ENCODE measurements around the gene LNX1. TPM values are rescaled to one million over a fixed set of nuclear protein-coding genes. Genes with fewer than 3 reads are reported as not detected.

Gene LNX1
- polyA plus RNA-seq, 3 donors: 0.09 to 0.13 TPM; not detected in 1

DNA sequence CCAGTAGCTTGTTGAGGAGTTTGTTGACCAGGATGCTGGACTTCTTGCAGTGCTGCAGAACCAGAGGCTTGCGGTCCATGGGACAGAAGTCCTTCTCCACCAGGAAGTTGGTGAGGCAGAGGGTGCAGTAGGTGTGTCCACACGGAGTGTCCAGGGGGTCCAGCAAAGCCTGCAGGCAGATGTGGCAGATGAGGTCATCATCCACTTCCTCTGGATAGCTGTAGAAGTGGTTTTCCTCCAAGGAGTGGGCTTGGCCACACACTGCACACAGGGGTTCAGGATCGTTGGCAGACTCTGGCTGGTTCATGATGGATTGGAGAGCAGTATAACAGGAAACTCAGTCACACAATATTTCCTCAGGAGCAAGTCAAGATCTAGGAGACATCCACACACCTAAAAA, 17.6 kb downstream of the LNX1 start:
- no peak overlapping the region for H3K4me3 Mint-ChIP-seq
- H3K27me3 Mint-ChIP-seq (ENCODE audit: low read depth in 3 of 3): peaks cover 0 to 2% (median 1%) of the 10 kb centered on the region in 3 donors
- H3K36me3 Mint-ChIP-seq: no peaks in the 10 kb centered on the region
- Histone ChIP-seq H3K27me3 (ENCODE audit: control insufficient read depth in 2 of 2, insufficient read depth in 2 of 2, low read length in 2 of 2) (no peaks in the 10 kb centered on the region), H3K9me3 (replicated peaks in 1 of 2; ENCODE audit: control insufficient read depth in 1 of 2, insufficient read depth in 1 of 2, low read length in 2 of 2) (no peaks in the 10 kb centered on the region), H3K4me2 (replicated peaks; ENCODE audit: extremely low read depth, low read length, poor library complexity, severe bottlenecking) (no peak overlapping the region), H2AFZ (ENCODE audit: insufficient read depth, low read depth, low read length, poor library complexity, severe bottlenecking) (no peak overlapping the region), H3K4me1 (ENCODE audit: control insufficient read depth in 1 of 2, insufficient read depth in 2 of 2, low read length in 2 of 2) (no peaks in the 10 kb centered on the region), H3K79me2 (ENCODE audit: insufficient read depth, low read length) (no peaks in the 10 kb centered on the region), H4K20me1 (ENCODE audit: insufficient read depth, low read length) (no peaks in the 10 kb centered on the region), H3K36me3 (replicated peaks in 1 of 2; ENCODE audit: control insufficient read depth in 1 of 2, insufficient read depth in 2 of 2, low read length in 2 of 2) (no peaks in the 10 kb centered on the region), H3K9ac (ENCODE audit: insufficient read depth, low read length, poor library complexity, severe bottlenecking) (no peak overlapping the region), H3K27ac (ENCODE audit: low read depth in 1 of 2, low read length in 2 of 2) (no peak overlapping the region), H3K4me3 (replicated peaks in 1 of 3; ENCODE audit: low read depth in 2 of 3, low read length in 3 of 3) (no peak overlapping the region)
- H3K9me3 Mint-ChIP-seq: peaks cover 0 to 1% (median 0%) of the 10 kb centered on the region in 7 donors
- no peak overlapping the region for H3K27ac Mint-ChIP-seq
- no peaks in the 10 kb centered on the region for H3K4me1 Mint-ChIP-seq
- DNase-seq: no peak
- WGBS (ENCODE audit: insufficient coverage): 65% methylated on average over 2 of the region's 3 CpGs
- intact Hi-C loops (cut with micrococcal nuclease): no loop called here
- TF ChIP-seq, protein P1, sequence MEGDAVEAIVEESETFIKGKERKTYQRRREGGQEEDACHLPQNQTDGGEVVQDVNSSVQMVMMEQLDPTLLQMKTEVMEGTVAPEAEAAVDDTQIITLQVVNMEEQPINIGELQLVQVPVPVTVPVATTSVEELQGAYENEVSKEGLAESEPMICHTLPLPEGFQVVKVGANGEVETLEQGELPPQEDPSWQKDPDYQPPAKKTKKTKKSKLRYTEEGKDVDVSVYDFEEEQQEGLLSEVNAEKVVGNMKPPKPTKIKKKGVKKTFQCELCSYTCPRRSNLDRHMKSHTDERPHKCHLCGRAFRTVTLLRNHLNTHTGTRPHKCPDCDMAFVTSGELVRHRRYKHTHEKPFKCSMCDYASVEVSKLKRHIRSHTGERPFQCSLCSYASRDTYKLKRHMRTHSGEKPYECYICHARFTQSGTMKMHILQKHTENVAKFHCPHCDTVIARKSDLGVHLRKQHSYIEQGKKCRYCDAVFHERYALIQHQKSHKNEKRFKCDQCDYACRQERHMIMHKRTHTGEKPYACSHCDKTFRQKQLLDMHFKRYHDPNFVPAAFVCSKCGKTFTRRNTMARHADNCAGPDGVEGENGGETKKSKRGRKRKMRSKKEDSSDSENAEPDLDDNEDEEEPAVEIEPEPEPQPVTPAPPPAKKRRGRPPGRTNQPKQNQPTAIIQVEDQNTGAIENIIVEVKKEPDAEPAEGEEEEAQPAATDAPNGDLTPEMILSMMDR (IDR thresholded peaks at IDR 0.05): no peak

DNA sequence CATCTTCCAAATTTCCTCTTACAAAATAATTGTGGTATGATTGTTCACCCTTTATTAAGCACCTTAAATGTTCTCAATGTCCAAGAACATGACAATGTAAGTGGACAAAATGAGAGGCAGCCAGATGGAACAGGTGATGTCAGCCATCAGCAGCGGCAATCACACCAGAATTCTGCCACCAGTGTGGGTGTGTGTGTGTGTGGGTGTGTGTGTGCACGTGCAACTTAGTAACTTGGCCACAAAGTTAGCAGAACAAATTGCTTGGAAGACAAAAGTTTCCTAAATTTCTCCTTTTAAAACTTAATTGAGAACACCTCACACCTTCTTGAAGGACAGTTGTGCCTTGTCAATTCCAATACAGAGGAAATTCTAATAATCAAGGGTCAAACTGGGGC, 18.7 kb downstream of the LNX1 start:
- DNase-seq: no peak
- H3K36me3 Mint-ChIP-seq: no peaks in the 10 kb centered on the region
- no peaks in the 10 kb centered on the region for H4K20me1 ChIP-seq (ENCODE audit: insufficient read depth, low read length)
- H3K4me1 ChIP-seq (ENCODE audit: control insufficient read depth in 1 of 2, insufficient read depth in 2 of 2, low read length in 2 of 2): no peaks in the 10 kb centered on the region
- no peaks in the 10 kb centered on the region for H3K9me3 ChIP-seq (replicated peaks in 1 of 2; ENCODE audit: control insufficient read depth in 1 of 2, insufficient read depth in 1 of 2, low read length in 2 of 2)
- no peak overlapping the region for H3K4me3 Mint-ChIP-seq
- no peak overlapping the region for H2AFZ ChIP-seq (ENCODE audit: insufficient read depth, low read depth, low read length, poor library complexity, severe bottlenecking)
- no peak overlapping the region for H3K9ac ChIP-seq (ENCODE audit: insufficient read depth, low read length, poor library complexity, severe bottlenecking)
- intact Hi-C loops (cut with micrococcal nuclease): no loop called here
- peaks cover 0 to 2% (median under 1%) of the 10 kb centered on the region in 7 donors for H3K9me3 Mint-ChIP-seq
- H3K27ac ChIP-seq (ENCODE audit: low read depth in 1 of 2, low read length in 2 of 2): no peak overlapping the region
- WGBS (ENCODE audit: insufficient coverage): 100% methylated on average over 1 of the region's 2 CpGs
- H3K27ac Mint-ChIP-seq: no peak overlapping the region
- H3K36me3 ChIP-seq (replicated peaks in 1 of 2; ENCODE audit: control insufficient read depth in 1 of 2, insufficient read depth in 2 of 2, low read length in 2 of 2): no peaks in the 10 kb centered on the region
- H3K4me3 ChIP-seq (replicated peaks in 1 of 3; ENCODE audit: low read depth in 2 of 3, low read length in 3 of 3): no peak overlapping the region
- TF ChIP-seq, protein P1 (IDR thresholded peaks at IDR 0.05): no peak
- H3K27me3 ChIP-seq (ENCODE audit: control insufficient read depth in 2 of 2, insufficient read depth in 2 of 2, low read length in 2 of 2): no peaks in the 10 kb centered on the region
- H3K4me1 Mint-ChIP-seq: no peaks in the 10 kb centered on the region
- no peak overlapping the region for H3K4me2 ChIP-seq (replicated peaks; ENCODE audit: extremely low read depth, low read length, poor library complexity, severe bottlenecking)
- peaks cover 0 to 2% (median 1%) of the 10 kb centered on the region in 3 donors for H3K27me3 Mint-ChIP-seq (ENCODE audit: low read depth in 3 of 3)
- H3K79me2 ChIP-seq (ENCODE audit: insufficient read depth, low read length): no peaks in the 10 kb centered on the region

Measured in CD14-positive monocyte (primary cell).